HG02938 (cell line): ENCODE measurements around the gene SHC2.
"Not testable (repeated sequence)": the region's sequence is repeated elsewhere in the genome, so short reads cannot be mapped to it uniquely, and the experiment has no call there.

Experiments used
- ATAC-seq: cut with Tn5 transposase; IDR thresholded peaks from one replicate; pipeline ENCODE4 v1.9.1; 2021; ENCODE audit warnings: mild to moderate bottlenecking, moderate library complexity; ENCODE audit not compliant: unreplicated experiment

The SHC2 gene

DNA sequence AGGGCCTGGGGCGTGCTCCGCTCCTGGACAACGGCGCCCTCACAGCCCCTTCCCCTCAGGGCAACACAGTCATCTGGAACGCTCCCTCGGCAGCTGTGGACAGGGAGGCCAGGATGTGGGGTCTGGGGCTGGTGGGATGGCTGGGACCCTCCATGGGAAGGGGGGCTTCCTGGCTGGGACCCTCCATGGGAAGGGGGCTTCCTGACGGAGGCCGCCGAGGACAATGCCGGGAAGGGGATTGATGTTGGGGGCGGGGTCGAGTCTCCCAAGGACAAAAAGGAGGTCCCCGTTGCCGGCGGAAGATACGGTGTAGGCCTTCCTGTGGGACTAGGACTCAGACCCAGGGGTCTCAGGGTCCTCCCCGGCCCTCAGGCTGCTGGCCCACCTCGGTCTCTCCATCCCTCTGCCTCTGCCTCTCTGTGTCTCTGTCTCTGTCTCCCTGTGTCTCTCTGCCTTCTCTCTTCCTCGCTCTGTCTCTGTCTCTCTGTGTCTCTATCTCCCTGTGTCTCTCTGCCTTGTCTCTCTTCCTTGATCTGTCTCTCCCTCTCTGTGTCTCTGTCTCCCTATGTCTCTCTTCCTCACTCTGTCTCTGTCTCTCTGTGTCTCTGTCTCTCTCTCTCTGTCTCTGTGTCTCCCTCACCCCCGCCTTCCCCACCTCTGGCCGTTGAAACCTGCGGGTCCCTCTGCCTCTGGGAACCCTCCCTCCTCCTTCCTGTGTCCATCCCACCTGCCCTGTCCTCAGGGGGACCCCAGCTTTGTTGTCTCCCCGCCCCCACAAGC is 32.7 kb upstream of the SHC2 start:
- ATAC-seq, result no peak

DNA sequence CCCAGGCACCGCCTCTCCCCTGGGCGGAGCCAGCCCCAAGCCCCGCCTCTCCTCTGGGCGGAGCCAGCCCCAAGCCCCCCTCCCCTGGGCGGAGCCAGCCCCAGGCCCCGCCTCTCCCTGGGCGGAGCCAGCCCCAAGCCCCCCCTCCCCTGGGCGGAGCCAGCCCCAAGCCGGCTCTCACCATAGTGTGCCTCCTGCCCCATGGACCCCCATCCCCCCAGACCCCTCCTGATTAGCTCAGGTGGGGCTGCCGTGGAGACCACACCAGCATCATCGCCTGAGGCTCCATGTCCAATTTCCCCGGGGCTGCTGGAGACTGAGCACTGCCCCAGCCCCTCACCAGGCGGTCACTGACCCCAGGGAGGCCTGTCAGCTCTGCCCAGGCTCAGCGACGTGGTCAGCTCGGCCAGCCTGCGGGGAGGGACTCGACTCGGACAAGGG is 31.3 kb upstream of the SHC2 start:
- ATAC-seq, result no peak

DNA sequence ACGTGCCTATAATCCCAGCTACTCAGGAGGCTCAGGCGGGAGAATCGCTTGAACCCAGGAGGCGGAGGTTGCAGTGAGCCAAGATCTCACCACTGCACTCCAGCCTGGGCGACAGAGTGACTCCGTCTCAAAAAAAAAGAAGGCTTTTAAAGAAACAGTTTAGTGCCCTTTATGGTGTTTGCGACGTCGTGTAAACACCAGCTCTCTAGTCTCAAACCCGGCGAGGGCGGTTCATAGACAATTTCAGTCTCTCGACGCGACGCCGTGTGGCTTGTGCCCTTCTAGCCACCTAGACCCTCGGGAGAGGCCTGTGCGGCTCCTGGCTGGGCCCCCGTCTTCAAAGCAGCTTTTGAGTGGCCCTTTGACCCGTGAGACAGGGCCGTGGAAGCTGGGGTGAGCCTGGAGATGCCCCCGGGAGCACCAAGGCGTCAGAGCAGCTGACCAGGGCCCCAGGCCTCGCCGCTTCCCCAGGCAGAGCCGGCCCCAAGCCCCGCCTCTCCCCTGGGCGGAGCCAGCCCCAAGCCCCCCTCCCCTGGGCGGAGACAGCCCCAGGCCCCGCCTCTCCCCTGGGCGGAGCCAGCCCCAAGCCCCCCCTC is 30.4 kb upstream of the SHC2 start:
- ATAC-seq, result no peak

DNA sequence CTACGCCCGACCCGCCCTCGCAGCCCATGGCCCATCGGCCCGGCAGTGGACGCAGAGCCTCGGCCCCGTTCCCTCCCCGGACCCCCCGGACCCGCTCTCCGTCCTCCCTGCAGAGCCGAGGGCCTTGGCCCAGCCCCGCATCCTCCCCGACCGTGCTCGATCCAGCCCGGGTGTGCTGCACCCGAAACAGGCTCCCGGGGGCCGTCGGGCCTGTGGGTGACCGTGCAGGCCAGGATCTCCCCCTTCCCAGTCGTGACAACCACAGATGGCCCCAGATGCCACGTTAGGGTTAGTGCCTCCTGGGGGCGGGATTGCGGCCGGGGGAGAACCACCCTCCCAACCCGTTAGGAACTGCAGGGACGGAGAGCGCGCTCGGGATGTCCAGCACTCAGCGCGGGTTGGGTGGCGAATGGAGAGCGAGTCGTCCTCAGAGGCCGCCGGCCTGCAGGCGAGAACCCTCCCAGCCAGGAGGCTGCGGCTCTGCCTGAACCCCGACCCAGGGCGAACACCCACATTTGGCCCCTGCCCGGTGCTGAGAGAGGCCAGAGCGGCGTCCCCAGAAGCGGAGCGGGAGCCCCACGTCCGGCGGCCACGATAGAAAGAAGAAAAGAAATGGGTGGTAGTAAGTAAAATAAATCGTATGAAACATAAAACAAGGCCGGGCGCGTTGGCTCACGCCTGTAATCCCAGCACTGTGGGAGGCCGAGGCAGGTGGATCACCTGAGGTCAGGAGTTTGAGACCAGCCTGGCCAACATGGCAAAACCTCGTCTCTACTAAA is 28.8 kb upstream of the SHC2 start:
- peak; percentile 19 for ATAC-seq

DNA sequence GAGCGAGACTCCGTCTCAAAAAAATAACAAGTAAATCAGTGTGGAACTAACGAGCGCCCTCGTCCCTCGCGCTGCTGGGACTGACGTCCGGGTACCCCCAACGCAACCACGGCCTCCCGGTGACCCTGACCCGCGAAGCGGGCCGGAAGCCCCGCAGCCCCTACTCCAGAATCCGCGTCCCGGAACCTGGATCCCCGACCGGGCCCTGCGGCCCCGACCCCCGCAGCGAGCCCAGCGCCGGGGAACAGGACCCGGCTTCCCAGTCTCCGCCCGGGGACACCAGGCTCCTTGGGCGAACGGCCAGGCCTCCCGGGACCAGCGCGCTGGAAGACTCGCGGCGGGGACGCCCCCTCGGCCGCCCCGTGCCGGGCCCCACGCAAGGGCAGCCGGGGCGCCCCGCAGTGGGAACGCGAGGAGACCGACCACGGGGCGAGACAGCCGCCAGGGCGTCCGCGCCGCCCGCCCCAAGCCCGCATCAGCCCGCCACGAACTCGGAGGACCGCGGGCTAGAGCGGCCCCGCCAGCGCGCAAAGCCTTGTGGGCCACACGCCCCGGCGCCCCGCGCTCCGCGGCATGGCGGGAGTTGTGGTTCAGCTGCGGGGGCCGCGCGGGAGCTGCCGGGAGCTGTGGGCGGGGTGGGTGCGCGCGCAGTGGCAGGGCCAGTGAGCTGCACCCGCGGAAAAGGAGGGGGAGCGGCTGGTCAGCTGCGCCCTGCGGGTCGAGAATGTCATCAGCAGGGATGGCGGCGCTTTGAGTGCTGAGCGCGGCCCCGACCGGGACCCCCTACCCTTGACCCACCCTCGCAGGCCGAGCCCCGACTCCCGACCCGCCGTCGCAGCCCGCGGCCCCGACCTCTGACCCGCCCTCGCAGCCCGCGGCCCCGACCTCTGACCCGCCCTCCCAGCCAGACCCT is 27.9 kb upstream of the SHC2 start:
- peak; percentile 60 for ATAC-seq

DNA sequence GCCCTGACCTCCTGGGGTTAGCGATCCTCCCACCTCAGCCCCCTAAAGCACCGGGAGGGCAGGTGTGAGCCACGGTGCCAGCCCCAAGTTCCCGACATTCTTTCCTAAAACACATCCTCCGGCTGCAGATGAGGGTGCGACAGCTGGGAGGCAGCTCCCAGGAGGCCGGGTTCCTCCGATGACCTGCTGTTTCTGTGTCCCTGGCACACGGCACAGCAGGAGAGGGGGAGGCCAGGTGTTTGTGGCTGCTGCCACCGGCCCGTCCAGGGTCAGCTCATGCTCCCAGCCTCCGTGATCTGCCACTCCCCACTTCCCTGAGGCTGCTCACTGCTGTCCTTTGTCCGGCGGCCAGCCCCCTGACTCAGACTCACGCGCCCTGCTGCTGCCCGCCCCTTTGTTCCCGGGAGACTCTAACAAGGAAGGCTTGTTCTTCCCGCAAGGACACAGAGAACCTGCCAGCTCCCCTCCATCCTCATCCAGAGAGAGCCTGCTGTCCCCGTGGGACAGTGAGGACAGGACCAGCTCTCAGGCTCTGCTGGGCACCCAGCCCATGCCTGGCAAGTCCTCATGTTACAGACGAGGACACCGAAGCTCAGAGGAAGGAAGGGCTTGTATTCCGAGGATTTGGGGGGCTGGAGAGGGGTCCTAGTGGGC is 24.9 kb upstream of the SHC2 start:
- no peak for ATAC-seq

DNA sequence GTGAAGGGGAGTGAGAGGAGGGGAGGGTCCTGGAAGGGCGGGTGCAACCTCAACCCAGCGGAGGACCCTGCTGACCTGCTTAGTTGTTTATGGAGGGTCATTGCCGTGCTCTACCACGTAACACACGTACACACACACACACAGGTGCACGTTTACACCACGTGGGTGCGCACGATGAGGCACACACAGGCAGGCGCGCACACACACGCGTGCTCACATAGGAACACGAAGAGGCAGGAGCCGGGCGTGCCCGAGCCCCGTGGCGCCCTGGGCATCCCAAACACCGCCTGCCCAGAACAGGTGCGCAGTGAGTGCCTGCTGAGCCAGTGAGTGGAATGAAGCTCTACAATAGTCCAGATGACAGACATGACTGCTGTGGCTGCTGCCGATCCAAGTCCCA is 24.2 kb upstream of the SHC2 start:
- no peak for ATAC-seq

DNA sequence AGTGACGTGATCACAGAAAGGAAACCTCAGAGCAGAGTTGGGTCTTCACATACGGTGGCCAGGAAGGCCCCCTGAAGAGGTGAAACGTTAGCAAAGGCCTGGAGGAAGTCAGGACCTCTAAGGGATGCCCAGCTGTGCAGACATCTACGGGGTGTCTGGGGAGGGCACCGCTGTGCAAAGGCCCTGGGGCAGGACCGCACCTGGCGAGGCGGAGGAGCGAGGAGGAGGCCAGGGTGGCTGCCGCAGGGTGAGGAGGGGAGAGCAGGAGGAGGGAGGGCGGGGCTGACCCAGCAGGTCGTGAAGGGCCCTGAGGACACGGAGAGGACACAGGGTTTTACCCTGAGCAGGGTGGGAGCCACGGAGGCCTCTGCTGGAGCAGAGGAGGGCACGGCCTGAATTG is 23.7 kb upstream of the SHC2 start:
- ATAC-seq, result no peak

DNA sequence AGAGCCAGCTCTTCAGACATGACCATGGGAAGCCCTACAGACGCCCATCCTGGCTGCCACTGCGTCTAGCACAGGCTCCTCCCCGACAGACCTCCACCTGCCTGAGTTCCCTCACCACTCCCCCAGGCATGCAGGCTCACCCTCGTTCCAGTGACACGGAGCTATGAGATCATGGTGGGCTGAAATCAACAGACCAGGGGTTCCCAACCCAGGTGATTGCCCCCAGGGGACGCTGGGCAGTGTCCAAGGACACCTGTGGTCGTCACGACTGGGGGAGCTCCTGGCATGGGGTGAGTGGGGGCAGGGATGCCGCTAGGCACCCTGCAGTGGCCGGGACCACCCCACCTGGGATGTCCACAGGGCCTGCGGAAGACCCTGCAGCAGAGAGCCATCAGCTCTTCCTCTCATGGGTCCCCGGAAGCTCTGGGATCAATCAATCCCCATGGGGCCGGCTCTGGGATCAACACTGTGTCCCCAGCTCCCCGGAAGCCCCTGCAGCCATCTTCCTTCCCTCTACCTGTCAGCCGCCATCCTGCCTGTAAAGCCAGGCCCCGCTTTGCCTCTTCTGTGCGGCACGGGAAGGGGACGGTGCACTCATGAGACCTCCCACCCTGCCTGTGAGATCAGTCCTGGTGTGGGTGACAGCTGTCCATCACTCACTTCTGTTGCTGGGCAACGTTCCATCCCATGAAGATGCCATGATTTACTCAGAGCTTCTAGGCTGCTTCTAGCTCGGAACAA is 22.7 kb upstream of the SHC2 start:
- no peak for ATAC-seq

DNA sequence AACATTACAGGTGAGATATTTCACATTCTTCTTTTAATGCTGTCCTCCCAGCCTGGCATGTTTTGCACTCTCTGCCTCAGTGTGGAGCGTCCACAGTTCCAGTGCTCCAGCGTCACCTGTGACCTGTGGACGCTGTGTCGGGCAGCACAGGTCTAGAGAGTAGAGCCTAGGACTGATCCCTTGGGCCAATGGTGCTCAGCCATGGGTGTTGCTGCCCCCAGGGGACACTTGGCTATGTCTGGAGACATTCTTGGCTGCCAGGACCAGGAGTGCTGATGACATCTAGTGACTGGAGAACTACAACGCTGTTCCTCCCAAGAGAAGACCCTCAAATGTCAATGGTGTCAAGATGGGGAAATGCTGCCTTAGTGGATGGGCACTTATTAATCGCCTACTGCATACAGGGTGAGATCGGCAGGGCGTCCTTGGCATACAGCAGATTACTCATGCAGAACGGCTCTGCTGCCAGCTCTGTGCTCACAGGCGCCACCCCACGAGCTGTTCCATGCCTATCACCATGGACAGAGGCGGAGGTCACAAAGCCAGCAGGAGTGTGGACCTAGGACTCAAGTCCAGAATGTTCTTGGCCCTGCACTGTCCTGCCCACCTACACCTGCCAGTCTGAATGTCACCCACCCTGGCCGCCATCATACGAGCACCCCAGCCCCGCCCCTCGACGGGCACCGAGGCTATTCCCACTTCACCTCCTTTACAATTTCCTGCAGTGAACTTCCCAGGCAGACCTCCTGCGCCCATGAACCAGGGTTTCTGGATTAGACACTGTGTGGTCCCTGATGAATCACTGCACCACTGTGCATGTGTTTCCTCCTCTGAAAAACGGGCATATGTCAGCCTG is 21.6 kb upstream of the SHC2 start:
- ATAC-seq, result no peak

DNA sequence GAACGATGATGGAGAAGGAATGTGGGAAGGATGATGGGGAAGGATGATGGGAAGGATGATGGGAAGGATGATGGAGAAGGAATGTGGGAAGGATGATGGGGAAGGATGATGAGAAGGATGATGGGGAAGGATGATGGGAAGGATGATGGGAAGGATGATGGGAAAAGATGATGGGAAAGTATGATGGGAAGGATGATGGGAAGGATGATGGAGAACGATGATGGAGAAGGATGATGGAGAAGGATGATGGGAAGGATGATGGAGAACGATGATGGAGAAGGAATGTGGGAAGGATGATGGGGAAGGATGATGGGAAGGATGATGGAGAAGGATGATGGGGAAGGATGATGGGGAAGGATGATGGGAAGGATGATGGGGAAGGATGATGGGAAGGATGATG is 20.3 kb upstream of the SHC2 start:
- not testable (repeated sequence) for ATAC-seq

DNA sequence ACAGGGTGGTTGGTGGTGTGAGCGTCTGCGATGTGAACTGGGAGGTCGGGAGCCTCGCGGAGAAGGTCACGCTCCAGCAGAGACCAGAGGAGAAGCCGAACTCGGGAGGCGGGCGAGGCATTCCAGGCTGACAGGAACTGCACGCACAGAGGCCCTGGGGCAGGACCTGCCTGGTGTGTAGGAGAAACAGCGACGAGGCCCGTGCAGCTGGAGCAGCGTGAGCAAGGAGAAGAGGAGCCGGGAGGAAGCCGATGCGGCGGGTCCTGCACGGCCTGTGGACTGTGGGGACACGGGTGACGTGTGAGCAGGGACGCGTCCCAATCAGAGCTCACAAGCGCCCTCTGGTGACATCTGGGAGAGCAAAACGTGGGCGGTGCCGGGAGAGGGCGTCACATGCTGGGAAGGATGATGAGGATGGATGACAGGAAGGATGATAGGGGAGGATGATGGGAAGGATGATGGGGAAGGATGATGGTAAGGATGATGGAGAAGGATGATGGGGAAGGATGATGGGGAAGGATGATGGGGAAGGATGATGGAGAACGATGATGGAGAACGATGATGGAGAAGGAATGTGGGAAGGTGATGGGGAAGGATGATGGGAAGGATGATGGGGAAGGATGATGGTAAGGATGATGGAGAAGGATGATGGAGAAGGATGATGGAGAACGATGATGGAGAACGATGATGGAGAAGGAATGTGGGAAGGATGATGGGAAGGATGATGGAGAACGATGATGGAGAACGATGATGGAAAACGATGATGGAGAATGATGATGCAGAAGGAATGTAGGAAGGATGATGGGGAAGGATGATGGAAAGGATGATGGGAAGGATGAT is 19.4 kb upstream of the SHC2 start:
- ATAC-seq, result no peak

DNA sequence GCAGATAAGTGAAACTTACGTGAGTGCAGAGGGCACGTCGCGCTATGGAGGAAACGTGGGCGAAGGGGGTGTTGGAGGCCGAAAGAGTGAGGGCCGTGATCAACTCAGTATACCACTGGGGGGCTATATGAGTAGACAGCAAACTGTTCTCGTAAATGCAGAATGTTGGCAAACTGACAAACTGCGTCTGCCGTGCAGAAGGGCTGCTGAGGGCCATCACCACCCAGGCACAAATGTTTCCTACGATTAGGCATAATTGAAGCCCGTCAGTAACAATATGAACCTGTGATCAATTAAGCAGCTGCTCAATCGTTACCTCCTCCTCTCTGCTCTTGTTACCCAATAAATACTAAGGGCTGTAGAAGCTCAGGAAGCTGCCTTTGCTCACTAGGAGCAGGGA is 18.1 kb upstream of the SHC2 start:
- no peak for ATAC-seq

DNA sequence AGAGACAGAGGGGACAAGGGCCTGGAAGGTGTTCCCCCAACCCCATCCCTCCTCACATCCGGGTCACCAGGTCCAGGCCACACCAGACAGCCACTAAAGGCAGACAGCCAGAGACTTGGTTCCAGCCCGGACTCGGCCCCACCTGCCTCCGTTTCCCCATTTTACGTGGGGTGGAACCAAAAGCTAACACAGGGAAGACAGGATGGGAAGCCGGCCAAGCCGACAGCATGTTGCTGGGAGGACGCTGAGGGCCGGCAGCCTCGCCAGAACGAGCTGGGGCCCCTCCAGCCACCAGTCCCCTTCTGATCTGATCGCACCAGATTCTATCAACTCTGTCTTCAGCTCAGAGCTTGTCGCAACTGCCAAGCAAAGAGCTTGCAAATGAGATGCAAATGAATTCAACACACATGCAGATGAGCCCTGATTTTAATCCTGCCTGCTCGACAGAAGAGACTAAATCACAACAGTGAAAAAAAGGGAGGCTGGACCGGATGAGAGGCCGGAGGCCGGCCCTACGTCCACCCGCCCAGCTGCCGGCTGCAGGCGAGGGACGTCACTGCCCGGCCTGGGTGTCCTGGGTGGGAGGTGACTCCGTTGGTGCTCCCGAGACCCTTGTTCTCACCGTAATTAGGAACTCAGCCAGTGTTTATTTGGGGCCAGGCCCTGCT is 17.5 kb upstream of the SHC2 start:
- ATAC-seq, result no peak

DNA sequence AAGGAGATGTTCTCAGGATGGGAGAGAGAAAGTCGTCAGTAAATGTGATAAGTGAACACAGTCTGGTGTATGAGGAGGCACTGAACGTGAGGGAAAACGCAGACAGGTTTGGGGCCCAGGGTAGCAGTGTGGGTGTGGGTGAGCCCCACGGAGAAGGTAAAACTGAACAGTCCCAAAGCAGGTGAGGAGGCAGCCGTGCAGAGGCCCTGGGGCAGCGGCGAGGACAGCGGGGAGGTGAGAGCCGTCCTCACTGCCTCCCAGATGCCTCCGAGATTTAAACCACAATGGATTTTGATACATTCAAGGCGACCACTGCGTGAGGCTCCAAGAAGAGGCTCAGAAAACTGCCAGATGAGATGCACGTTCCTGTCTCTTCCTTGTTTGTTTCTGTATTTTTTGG is 14.5 kb upstream of the SHC2 start:
- no peak for ATAC-seq

DNA sequence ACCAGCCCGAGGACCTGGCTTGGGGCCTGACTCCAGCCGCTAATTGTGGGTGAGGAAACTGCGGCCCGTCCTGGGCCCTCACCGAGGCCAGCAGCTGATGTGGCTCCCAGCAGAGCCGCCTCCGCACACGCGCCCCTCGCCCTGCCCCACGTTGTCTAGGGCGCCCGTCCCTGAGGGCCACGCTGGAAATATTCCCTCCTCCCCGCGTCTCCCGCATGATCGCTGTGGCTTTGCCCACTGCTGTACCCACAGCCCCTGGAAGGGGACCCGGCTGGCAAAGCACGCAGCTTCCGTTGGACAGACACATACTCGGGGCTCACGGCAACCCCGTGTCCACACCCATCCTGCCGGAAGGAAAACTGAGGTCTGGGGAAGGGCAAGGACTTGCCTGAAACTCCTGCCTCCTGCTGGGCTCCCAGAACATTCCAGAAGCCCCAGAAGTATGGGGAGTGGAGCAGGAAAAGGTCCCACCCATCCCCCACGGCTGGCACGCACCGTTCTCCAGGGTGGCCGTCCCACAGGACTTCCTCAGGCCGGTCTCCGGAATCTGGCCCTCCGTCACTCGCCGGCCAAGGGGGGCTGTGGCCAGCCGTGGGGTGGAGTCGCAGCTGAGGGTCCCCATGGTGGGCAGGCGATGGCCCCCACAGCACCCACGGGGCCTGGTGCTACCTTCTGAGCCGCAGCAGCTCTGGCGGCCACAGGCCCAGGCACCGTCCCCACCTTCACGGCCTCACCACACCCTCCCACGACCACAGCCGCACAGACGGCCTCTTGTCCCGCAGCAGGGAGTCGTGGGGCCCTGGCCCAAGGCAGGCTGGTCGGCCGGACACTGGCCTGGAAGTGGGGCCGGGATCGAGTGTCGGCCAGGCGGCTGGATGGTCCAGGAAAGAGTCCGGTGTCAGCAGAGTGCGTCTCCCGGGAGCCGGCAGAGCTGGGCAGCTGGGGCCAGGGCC is 13.6 kb upstream of the SHC2 start:
- ATAC-seq, result no peak
